Vagina (tissue), 2 donors: ENCODE results near the gene IL17RE. TPM values are rescaled to one million over a fixed set of nuclear protein-coding genes. Genes with fewer than 3 reads are reported as not detected.

Experiments
- DNase-seq, 2 donors: peaks; one replicate each; pipeline ENCODE4 v3.0.0-alpha.2; 2017; ENCODE audit errors: extremely low spot score in 2 of 2
- H3K27ac ChIP-seq: fragments of 200-600 bp; sonication (generic); one replicate; pipeline ENCODE4 v1.5.1; 2019
- H3K27me3 ChIP-seq: fragments of 200-600 bp; sonication (generic); one replicate; pipeline ENCODE4 v1.5.1; 2019
- H3K36me3 ChIP-seq, 2 donors: fragments of 200-600 bp; sonication (generic); one replicate each; pipeline ENCODE4 v1.5.1; 2017 to 2019
- H3K4me1 ChIP-seq: fragments of 200-600 bp; sonication (generic); one replicate; pipeline ENCODE4 v1.5.1; 2019
- H3K4me3 ChIP-seq, 2 donors: fragments of 200-600 bp; sonication (generic); 1 replicate in 1 of 2; 2 replicates in 1 of 2; pipeline ENCODE4 v1.5.1; 2016 to 2019
- H3K9me3 ChIP-seq: fragments of 200-600 bp; sonication (generic); one replicate; pipeline ENCODE4 v1.5.1; 2019
- CTCF ChIP-seq, 3 experiments: fragments of 450-650 bp in 2 of 3; fragments of 200-600 bp in 1 of 3; sonication (generic) in 1 of 3; IDR thresholded peaks; one replicate each; pipeline ENCODE4 v1.5.1; 2017 to 2019; ENCODE audit warnings: antibody characterized with exemption in 3 of 3, mild to moderate bottlenecking in 2 of 3, moderate library complexity in 2 of 3
- POLR2A ChIP-seq, 2 donors: fragments of 450-650 bp; IDR thresholded peaks; one replicate each; pipeline ENCODE4 v1.6.1; 2017; ENCODE audit warnings: antibody characterized with exemption in 2 of 2, mild to moderate bottlenecking in 2 of 2, moderate library complexity in 2 of 2
- POLR2AphosphoS5 ChIP-seq, 2 donors: sonication (generic); formaldehyde crosslinking; IDR thresholded peaks; one replicate each; pipeline ENCODE4 v1.9.0; 2017; ENCODE audit warnings: antibody characterized with exemption in 2 of 2, mild to moderate bottlenecking in 2 of 2, low read depth in 1 of 2; ENCODE audit not compliant: insufficient read depth in 1 of 2
- intact Hi-C: fragments of 100-400 bp; cut with DNase I; formaldehyde crosslinking; loops from one replicate; pipeline ENCODE4 v1.15.1; 2023
- total RNA-seq: library from RNA; depleted of rRNA; stranded (reverse); fragments of >200 nt; gene quantifications from one replicate; pipeline ENCODE4 v1.2.3, GENCODE V29; 2016

The IL17RE gene
- total RNA-seq, 1 donor from 2014 or later: 15.2 TPM

GRCh38 chr3:9911863-9912262, 9.2 kb downstream of the IL17RE start:
- no peak overlapping the region for H3K27ac ChIP-seq
- DNase-seq: no peak

GRCh38 chr3:9912294-9912935, 9.8 kb downstream of the IL17RE start:
- intact Hi-C loops: loop anchor here (10.0 kb wide), 1 partner anchor 178 kb away; the partner anchor contains the start of gene BRPF1
- TF ChIP-seq CTCF (IDR thresholded peaks at IDR 0.05) (no peak), POLR2AphosphoS5 (IDR thresholded peaks at IDR 0.05; ENCODE audit: insufficient read depth in 1 of 2, low read depth in 1 of 2) (no peak), POLR2A (IDR thresholded peaks at IDR 0.05) (no peak)
- Histone ChIP-seq H3K4me3 (no peak overlapping the region), H3K27ac (no peak overlapping the region), H3K9me3 (no peaks in the 10 kb centered on the region), H3K27me3 (no peaks in the 10 kb centered on the region), H3K36me3 (peaks cover 0 to 12% of the 10 kb centered on the region in 2 donors), H3K4me1 (peaks cover 47% of the 10 kb centered on the region)
- DNase-seq: no peak

More at GRCh38 chr3:9911863-9912262, 9.2 kb downstream of the IL17RE start:
- TF ChIP-seq POLR2AphosphoS5 (IDR thresholded peaks at IDR 0.05; ENCODE audit: insufficient read depth in 1 of 2, low read depth in 1 of 2): no peak
- TF ChIP-seq CTCF (IDR thresholded peaks at IDR 0.05): no peak
- TF ChIP-seq POLR2A (IDR thresholded peaks at IDR 0.05): no peak
- Histone ChIP-seq H3K4me3 (no peak overlapping the region), H3K4me1 (peaks cover 42% of the 10 kb centered on the region), H3K36me3 (peaks cover 0 to 12% of the 10 kb centered on the region in 2 donors), H3K27me3 (no peaks in the 10 kb centered on the region), H3K9me3 (no peaks in the 10 kb centered on the region)
- intact Hi-C loops: loop anchor here (10.0 kb wide), 1 partner anchor 177 kb away; the partner anchor contains the start of gene BRPF1

- Histone ChIP-seq H3K27me3 (no peaks in the 10 kb centered on the region), H3K27ac (peak overlapping the region; percentile 90), H3K36me3 (peaks cover 0 to 7% of the 10 kb centered on the region in 2 donors), H3K4me1 (peaks cover 59% of the 10 kb centered on the region), H3K4me3 (no peak overlapping the region), H3K9me3 (no peaks in the 10 kb centered on the region)
- intact Hi-C loops: loop anchor here (10.0 kb wide), 1 partner anchor 179 kb away; the partner anchor contains the start of gene BRPF1
- TF ChIP-seq POLR2AphosphoS5 (IDR thresholded peaks at IDR 0.05; ENCODE audit: insufficient read depth in 1 of 2, low read depth in 1 of 2) (no peak), CTCF (IDR thresholded peaks at IDR 0.05) (no peak), POLR2A (IDR thresholded peaks at IDR 0.05) (no peak)
- no peak for DNase-seq
Measured at GRCh38 chr3:9913601-9914000, 11.0 kb downstream of the IL17RE start.

GRCh38 chr3:9914011-9914410, 11.4 kb downstream of the IL17RE start:
- H3K27me3 ChIP-seq: no peaks in the 10 kb centered on the region
- no peak for DNase-seq
- H3K36me3 ChIP-seq: peaks cover 0 to 3% of the 10 kb centered on the region in 2 donors
- H3K27ac ChIP-seq: peak overlapping the region; percentile 90
- H3K4me3 ChIP-seq: no peak overlapping the region
- TF ChIP-seq POLR2AphosphoS5 (IDR thresholded peaks at IDR 0.05; ENCODE audit: insufficient read depth in 1 of 2, low read depth in 1 of 2) (no peak), POLR2A (IDR thresholded peaks at IDR 0.05) (no peak), CTCF (IDR thresholded peaks at IDR 0.05) (no peak)
- no peaks in the 10 kb centered on the region for H3K9me3 ChIP-seq
- peaks cover 61% of the 10 kb centered on the region for H3K4me1 ChIP-seq
- intact Hi-C loops: loop anchor here (10.0 kb wide), 1 partner anchor 179 kb away; the partner anchor contains the start of gene BRPF1
